IMR-90 (cell line): Measurements from ENCODE around the gene PRSS8. TPM values are rescaled to one million over a fixed set of nuclear protein-coding genes. Genes with fewer than 3 reads are reported as not detected.

Experiments
- ATAC-seq: fragments of 200-7000 bp; cut with Tn5 transposase; 2 replicates; pipeline ENCODE4 v1.9.1; 2020; ENCODE audit warnings: low read depth, mild to moderate bottlenecking, moderate library complexity
- Bru-seq: library from RNA; stranded (reverse); fragments of 400-500 nt; gene quantifications from one replicate; lab custom pipeline; 2021; lab: Mats Ljungman, UMichigan
- BruChase-seq, 2 experiments: library from RNA; stranded (reverse); fragments of 400-500 nt; gene quantifications; one replicate each; lab custom pipeline; 2021; lab: Mats Ljungman, UMichigan
- BruUV-seq: library from RNA; stranded (reverse); fragments of 400-500 nt; replicated peaks from 2 replicates; lab custom pipeline; 2021; lab: Mats Ljungman, UMichigan
- CTCF ChIA-PET: fragments of 300-600 bp; formaldehyde crosslinking; extraction: SDS; loops from one replicate; lab custom pipeline; 2021; ENCODE audit warnings: antibody characterized with exemption; lab: Yijun Ruan, JAX
- POLR2A ChIA-PET: fragments of 300-600 bp; sonication (Branson Sonifier 250); formaldehyde crosslinking; loops from one replicate; lab custom pipeline; 2022; ENCODE audit warnings: antibody characterized with exemption; ENCODE audit not compliant: unreplicated experiment; lab: Charles Lee
- DNase-seq: peaks from one replicate; pipeline ENCODE4 v3.0.0; 2013
- H2AFZ ChIP-seq: replicated peaks from 2 replicates; pipeline ENCODE3; 2013; ENCODE audit warnings: low read length, mild to moderate bottlenecking; ENCODE audit not compliant: poor library complexity
- H2AK5ac ChIP-seq: 2 replicates; pipeline ENCODE4 v1.6.1; 2013; ENCODE audit warnings: low read depth, low read length, inconsistent platforms
- H2AK9ac ChIP-seq: replicated peaks from 2 replicates; pipeline ENCODE3; 2013; ENCODE audit warnings: mild to moderate bottlenecking, low read depth, low read length, moderate library complexity; ENCODE audit not compliant: poor library complexity
- H2BK120ac ChIP-seq: 2 replicates; pipeline ENCODE4 v1.6.1; 2013; ENCODE audit warnings: low read depth, low read length, inconsistent platforms
- H2BK15ac ChIP-seq: 3 replicates; pipeline ENCODE4 v1.6.1; 2013; ENCODE audit warnings: low read depth, low read length, inconsistent platforms
- H2BK20ac ChIP-seq: 2 replicates; pipeline ENCODE4 v1.6.1; 2013; ENCODE audit warnings: low read depth, mild to moderate bottlenecking, inconsistent platforms, low read length, moderate library complexity
- H2BK5ac ChIP-seq: 2 replicates; pipeline ENCODE4 v1.6.1; 2013; ENCODE audit warnings: mild to moderate bottlenecking, low read depth, low read length, inconsistent platforms; ENCODE audit not compliant: poor library complexity, severe bottlenecking
- H3K14ac ChIP-seq: replicated peaks from 2 replicates; pipeline ENCODE4 v1.6.1; 2013; ENCODE audit warnings: low read depth, low read length, inconsistent platforms
- H3K18ac ChIP-seq: 2 replicates; pipeline ENCODE4 v1.6.1; 2013; ENCODE audit warnings: low read depth, low read length, control low read depth
- H3K23ac ChIP-seq: 2 replicates; pipeline ENCODE4 v1.6.1; 2013; ENCODE audit warnings: low read depth, low read length, inconsistent platforms
- H3K27ac ChIP-seq: 2 replicates; pipeline ENCODE4 v1.5.1; 2013; ENCODE audit warnings: mild to moderate bottlenecking, control low read depth, low read length; ENCODE audit not compliant: insufficient read depth
- H3K27me3 ChIP-seq: 2 replicates; pipeline ENCODE4 v1.6.1; 2013; ENCODE audit warnings: low read length; ENCODE audit not compliant: control insufficient read depth, insufficient read depth
- H3K36me3 ChIP-seq: 2 replicates; pipeline ENCODE4 v1.6.1; 2013; ENCODE audit warnings: low read length, mixed read lengths; ENCODE audit not compliant: control insufficient read depth, insufficient read depth
- H3K4ac ChIP-seq: 2 replicates; pipeline ENCODE4 v1.6.1; 2013; ENCODE audit warnings: low read depth, low read length, inconsistent platforms
- H3K4me1 ChIP-seq: 2 replicates; pipeline ENCODE4 v1.6.1; 2013; ENCODE audit warnings: low read length, mixed read lengths; ENCODE audit not compliant: control insufficient read depth, insufficient read depth
- H3K4me2 ChIP-seq: 2 replicates; pipeline ENCODE4 v1.6.1; 2013; ENCODE audit warnings: low read depth, mild to moderate bottlenecking, control low read depth, low read length, moderate library complexity
- H3K4me3 ChIP-seq: 2 replicates; pipeline ENCODE4 v1.5.1; 2013; ENCODE audit warnings: low read depth, mild to moderate bottlenecking, control low read depth, low read length, moderate library complexity; ENCODE audit not compliant: insufficient read depth
- H3K56ac ChIP-seq: 2 replicates; pipeline ENCODE4 v1.6.1; 2013; ENCODE audit warnings: low read length, inconsistent platforms; ENCODE audit not compliant: insufficient read depth; ENCODE audit errors: extremely low read depth
- H3K79me1 ChIP-seq, 2 experiments: 2 replicates each; pipeline ENCODE4 v1.6.1; 2013; ENCODE audit warnings: low read length in 2 of 2, inconsistent platforms in 1 of 2, low read depth in 1 of 2
- H3K9ac ChIP-seq: 2 replicates; pipeline ENCODE4 v1.6.1; 2013; ENCODE audit warnings: low read depth, low read length, control low read depth
- H3K9me1 ChIP-seq: 2 replicates; pipeline ENCODE4 v1.6.1; 2013; ENCODE audit warnings: low read length, inconsistent platforms; ENCODE audit not compliant: insufficient read depth
- H3K9me3 ChIP-seq: 2 replicates; pipeline ENCODE4 v1.6.1; 2013; ENCODE audit warnings: low read length; ENCODE audit not compliant: control insufficient read depth, insufficient read depth
- H4K20me1 ChIP-seq: 2 replicates; pipeline ENCODE4 v1.6.1; 2013; ENCODE audit warnings: low read length, inconsistent platforms; ENCODE audit not compliant: insufficient read depth
- H4K5ac ChIP-seq: 2 replicates; pipeline ENCODE4 v1.6.1; 2013; ENCODE audit warnings: mild to moderate bottlenecking, low read depth, low read length, control low read depth
- H4K8ac ChIP-seq, 2 experiments: 2 replicates each; pipeline ENCODE4 v1.6.1; 2013; ENCODE audit warnings: low read depth in 2 of 2, low read length in 2 of 2, control low read depth in 1 of 2, inconsistent platforms in 1 of 2
- H4K91ac ChIP-seq: 2 replicates; pipeline ENCODE4 v1.6.1; 2013; ENCODE audit warnings: low read depth, low read length, inconsistent platforms; ENCODE audit not compliant: insufficient read depth
- BHLHE40 ChIP-seq: fragments of 150-350 bp; IDR thresholded peaks from 2 replicates; pipeline ENCODE4 v1.6.1; 2016; ENCODE audit warnings: mild to moderate bottlenecking, low read depth, low read length
- CEBPB ChIP-seq: IDR thresholded peaks from 2 replicates; pipeline ENCODE4 v1.6.1; 2012; ENCODE audit warnings: low read depth, low read length, improper control_type of control experiment
- CHD1 ChIP-seq: IDR thresholded peaks from 2 replicates; pipeline ENCODE4 v1.6.1; 2012; ENCODE audit warnings: low read depth, low read length, improper control_type of control experiment
- CTCF ChIP-seq: conservative IDR thresholded peaks from 2 replicates; pipeline ENCODE4 v1.5.1; 2012; ENCODE audit warnings: mild to moderate bottlenecking, low read depth, low read length, improper control_type of control experiment
- ELK1 ChIP-seq: fragments of 150-350 bp; IDR thresholded peaks from 2 replicates; pipeline ENCODE4 v1.6.1; 2016; ENCODE audit warnings: low read depth, mild to moderate bottlenecking, low read length, moderate library complexity, borderline replicate concordance
- FOS ChIP-seq: fragments of 150-350 bp; IDR thresholded peaks from 2 replicates; pipeline ENCODE4 v1.6.1; 2016; ENCODE audit warnings: low read depth, low read length
- MAZ ChIP-seq: IDR thresholded peaks from 2 replicates; pipeline ENCODE4 v1.6.1; 2012; ENCODE audit warnings: low read depth, mild to moderate bottlenecking, low read length, improper control_type of control experiment, moderate library complexity, borderline replicate concordance
- POLR2A ChIP-seq: IDR thresholded peaks from 2 replicates; pipeline ENCODE4 v1.6.1; 2012; ENCODE audit warnings: mild to moderate bottlenecking, low read depth, low read length
- RAD21 ChIP-seq: IDR thresholded peaks from 2 replicates; pipeline ENCODE4 v1.6.1; 2012; ENCODE audit warnings: low read length, improper control_type of control experiment
- RCOR1 ChIP-seq: IDR thresholded peaks from 2 replicates; pipeline ENCODE4 v1.6.1; 2012; ENCODE audit warnings: mild to moderate bottlenecking, low read length, improper control_type of control experiment; ENCODE audit not compliant: insufficient replicate concordance
- RFX5 ChIP-seq: IDR thresholded peaks from 2 replicates; pipeline ENCODE4 v1.8.0; 2012; ENCODE audit warnings: low read depth, mild to moderate bottlenecking, low read length, moderate library complexity
- SMC3 ChIP-seq: fragments of 150-350 bp; IDR thresholded peaks from 2 replicates; pipeline ENCODE4 v1.6.1; 2016; ENCODE audit warnings: low read depth, mild to moderate bottlenecking, antibody characterized with exemption, low read length, moderate library complexity
- USF2 ChIP-seq: fragments of 150-350 bp; IDR thresholded peaks from 2 replicates; pipeline ENCODE4 v1.6.1; 2017; ENCODE audit warnings: mild to moderate bottlenecking, antibody characterized with exemption, low read length, low read depth
- WGBS, 2 experiments: methylation state at CpG; one replicate each; pipeline versions ENCODE4 v1.1.5 to v1.1.7; 2013; ENCODE audit warnings: missing lambda C conversion rate in 2 of 2; ENCODE audit not compliant: insufficient read length in 1 of 2; ENCODE audit errors: extremely low coverage in 2 of 2; 5-methylcytosine and 5-hydroxymethylcytosine counted together
- dilution Hi-C: fragments of 300-500 bp; cut with HindIII; formaldehyde crosslinking; loops from one replicate; pipeline ENCODE4 v1.14.3; 2018; ENCODE audit warnings: low sequenced_read_pairs; ENCODE audit not compliant: unreplicated experiment
- in situ Hi-C: fragments of 300-500 bp; cut with MboI; formaldehyde crosslinking; loops from 3 replicates; pipeline ENCODE4 v1.14.3; 2019; ENCODE audit warnings: low sequenced_read_pairs, inconsistent platforms, mixed read lengths
- intact Hi-C: fragments of 100-400 bp; cut with micrococcal nuclease; formaldehyde crosslinking; loops from 2 replicates; pipeline ENCODE4 v1.10.0; 2022
- long read RNA-seq: library from polyadenylated mRNA; unstranded; transcript quantifications from one replicate; pipeline ENCODE4 v2.0.0, GENCODE V29; 2021; ENCODE audit not compliant: unreplicated experiment
- polyA plus RNA-seq, 3 experiments: library from polyadenylated mRNA; depleted of rRNA; stranded (reverse); fragments of >200 nt; gene quantifications; 2 replicates each; pipeline ENCODE4 v1.2.3, GENCODE V29; 2012; ENCODE audit warnings: low replicate concordance in 1 of 3
- total RNA-seq: library from RNA; depleted of rRNA; stranded (reverse); fragments of >200 nt; gene quantifications from 2 replicates; pipeline ENCODE4 v1.2.3, GENCODE V29; 2012; rRNA removed

Gene PRSS8
- total RNA-seq (not detected in 2 replicates), polyA plus RNA-seq (2012; rRNA removed) (0.10 TPM in 1 of 2 replicates, not detected in the other), Bru-seq, nascent RNA (percentile 17 among the genes with signal in this experiment), BruChase-seq, experiment 1, labeled RNA remaining after a 6-hour chase (percentile 16 among the genes with signal in this experiment), BruChase-seq, experiment 2, labeled RNA remaining after a 2-hour chase (not detected)
- polyA plus RNA-seq (2012; cell fraction: cytosol; rRNA removed), result not detected in 2 replicates
- 0.06 and 0.09 TPM in 2 replicates for polyA plus RNA-seq (2012; cell fraction: nucleus; rRNA removed; ENCODE audit: low replicate concordance)
- long read RNA-seq, result 0 reads

GRCh38 chr16:31135535-31136286 lies at the start of gene PRSS8:
Gene PRSS8 (minus strand): TSS chr16:31135727. CDS start chr16:31135498, 229 bp downstream.
- H4K91ac ChIP-seq, result no peak within 1 kb of the TSS
- H4K5ac ChIP-seq, result no peak within 1 kb of the TSS
- 0 out of 2 replicates have a peak within 1 kb of the TSS, but pooled peaks have one; percentile 23 for H2BK120ac ChIP-seq
- H3K79me1 ChIP-seq, result peaks cover 0 to 7% of the 10 kb centered on the region in 2 experiments; a peak in 1 of 4 replicates
- H3K4ac ChIP-seq, result no peak within 1 kb of the TSS
- peaks cover 9% of the 10 kb centered on the region for H3K36me3 ChIP-seq
- peak within 1 kb of the TSS; percentile 42 for H2AK9ac ChIP-seq
- H3K4me2 ChIP-seq, result no peak within 1 kb of the TSS
- no peaks in the 10 kb centered on the region for H4K20me1 ChIP-seq
- no peak within 1 kb of the TSS for H2BK15ac ChIP-seq
- BruUV-seq, result no TSS peak
- H2AK5ac ChIP-seq, result peak within 1 kb of the TSS; percentile 59; the same call in 1 of the 2 replicates
- H3K23ac ChIP-seq, result 0 out of 2 replicates have a peak within 1 kb of the TSS, but pooled peaks have one; percentile 53
- no peak within 1 kb of the TSS for H3K56ac ChIP-seq
- H3K9me1 ChIP-seq, result peaks cover 11% of the 10 kb centered on the region
- intact Hi-C loops, result no loop called here
- no peak for ATAC-seq
- DNase-seq, result no peak
- 59% methylated on average over 13 of the region's 22 CpGs; no CpG with 5 or more reads in 1 of the 2 experiments for WGBS, 2 experiments
- in situ Hi-C loops, result no loop called here
- ChIA-PET CTCF (no interaction called here), POLR2A (no interaction called here)
- no peak within 1 kb of the TSS for H3K18ac ChIP-seq
- no peak within 1 kb of the TSS for H3K27ac ChIP-seq
- H2AFZ ChIP-seq, result peak within 1 kb of the TSS; percentile 44
- no peak within 1 kb of the TSS for H4K8ac ChIP-seq
- no peak within 1 kb of the TSS for H3K9ac ChIP-seq
- H2BK5ac ChIP-seq, result no peak within 1 kb of the TSS
- H3K9me3 ChIP-seq, result no peaks in the 10 kb centered on the region
- peaks cover 14% of the 10 kb centered on the region for H3K4me1 ChIP-seq
- dilution Hi-C loops, result no loop called here
- no peak within 1 kb of the TSS; the same call in 1 of the 2 replicates for H3K14ac ChIP-seq
- no peak within 1 kb of the TSS for H3K4me3 ChIP-seq
- no peaks in the 10 kb centered on the region; the same call in 1 of the 2 replicates for H3K27me3 ChIP-seq
- no peak within 1 kb of the TSS for H2BK20ac ChIP-seq
- TF ChIP-seq POLR2A (no peak), RCOR1 (no peak), ELK1 (no peak), RAD21 (no peak), MAZ (no peak), FOS (no peak), RFX5 (no peak), BHLHE40 (no peak), CTCF (no peak), USF2 (no peak), CEBPB (no peak), SMC3 (no peak), CHD1 (no peak)
